ENCODE results near the gene UGT1A7.

UGT1A7 gene

GRCh38 chr2:233680361-233681045, 1.2 kb upstream of the UGT1A7 start:
- no peak for DNase-seq (ENCODE audit: low read depth)
- H3K4me3 ChIP-seq (ENCODE audit: low read length): no peak overlapping the region
- no peak for TF ChIP-seq CTCF (conservative IDR thresholded peaks at IDR 0.05; ENCODE audit: low read depth, low read length)

- TF ChIP-seq CTCF (conservative IDR thresholded peaks at IDR 0.05; ENCODE audit: low read depth, low read length): no peak
- H3K4me3 ChIP-seq (ENCODE audit: low read length): no peak overlapping the region
- DNase-seq (ENCODE audit: low read depth): no peak
Measured at GRCh38 chr2:233684640-233685039, 2.9 kb downstream of the UGT1A7 start.

DNA sequence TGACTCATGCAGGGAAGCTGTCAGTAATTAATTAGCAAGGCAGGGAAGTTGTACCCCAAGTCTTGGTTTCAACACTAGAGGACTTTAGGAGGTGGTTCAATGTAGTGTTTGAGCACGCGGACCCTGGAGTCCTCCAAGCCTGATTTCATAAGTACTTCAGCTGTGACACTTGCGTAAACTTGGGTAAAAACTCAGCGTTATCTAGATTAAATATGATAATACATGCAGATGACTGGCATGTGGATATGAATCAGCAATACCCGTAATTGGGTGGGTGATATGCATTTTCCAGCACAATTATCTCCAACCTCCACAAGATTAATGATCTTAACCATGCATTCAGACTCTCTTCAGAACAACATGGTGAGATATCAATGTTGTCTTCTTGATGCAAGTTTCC, 5.2 kb downstream of the UGT1A7 start:
- no peak for DNase-seq (ENCODE audit: low read depth)
- no peak for TF ChIP-seq CTCF (conservative IDR thresholded peaks at IDR 0.05; ENCODE audit: low read depth, low read length)

GRCh38 chr2:233688341-233688740, 6.6 kb downstream of the UGT1A7 start:
- no peak overlapping the region for H3K4me3 ChIP-seq (ENCODE audit: low read length)
- no peak for DNase-seq (ENCODE audit: low read depth)
- TF ChIP-seq CTCF (conservative IDR thresholded peaks at IDR 0.05; ENCODE audit: low read depth, low read length): no peak

More for the DNA sequence above, 5.2 kb downstream of the UGT1A7 start:
- no peak overlapping the region for H3K4me3 ChIP-seq (ENCODE audit: low read length)

DNA sequence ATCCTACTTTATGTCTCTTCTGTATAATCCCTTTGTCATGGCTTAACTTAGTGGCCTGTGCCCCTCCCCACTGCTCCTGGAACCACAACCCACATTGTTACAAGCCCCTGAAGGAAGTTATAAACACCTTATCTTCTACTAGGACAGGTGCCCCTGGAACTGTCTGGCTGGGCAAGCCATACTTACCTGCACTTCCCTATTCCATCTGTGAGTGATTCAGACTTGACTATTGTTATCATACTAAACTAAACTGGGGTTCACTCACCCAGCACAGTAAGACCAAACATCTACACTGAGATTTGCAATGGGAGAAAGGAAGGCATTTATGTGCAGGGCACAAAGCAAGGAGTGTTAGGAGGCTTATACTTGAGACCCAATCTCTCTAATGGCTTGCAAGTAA, 7.3 kb downstream of the UGT1A7 start:
- no peak for TF ChIP-seq CTCF (conservative IDR thresholded peaks at IDR 0.05; ENCODE audit: low read depth, low read length)
- DNase-seq (ENCODE audit: low read depth): no peak
- H3K4me3 ChIP-seq (ENCODE audit: low read length): no peak overlapping the region

GRCh38 chr2:233689501-233689900, 7.8 kb downstream of the UGT1A7 start:
- TF ChIP-seq CTCF (conservative IDR thresholded peaks at IDR 0.05; ENCODE audit: low read depth, low read length): no peak
- H3K4me3 ChIP-seq (ENCODE audit: low read length): no peak overlapping the region
- no peak for DNase-seq (ENCODE audit: low read depth)

DNA sequence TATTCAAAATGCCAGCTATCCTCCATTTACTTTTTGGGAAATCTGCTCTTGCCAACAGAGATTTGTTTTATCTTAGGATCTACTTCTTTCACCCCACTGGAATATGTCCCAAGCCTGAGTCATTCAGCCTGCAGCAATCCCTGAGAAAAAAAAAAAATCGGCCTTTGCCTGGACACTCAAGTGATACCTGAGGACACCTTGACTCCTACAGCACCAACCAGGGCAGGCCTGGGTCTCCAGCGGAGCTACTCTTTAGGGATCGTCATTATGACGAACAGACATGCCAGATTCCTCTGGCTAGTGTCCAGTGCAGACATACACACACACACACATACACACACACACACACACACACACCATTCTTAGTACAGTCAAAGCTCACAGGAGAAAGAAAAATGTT, 8.7 kb downstream of the UGT1A7 start:
- DNase-seq (ENCODE audit: low read depth): no peak
- H3K4me3 ChIP-seq (ENCODE audit: low read length): no peak overlapping the region
- TF ChIP-seq CTCF (conservative IDR thresholded peaks at IDR 0.05; ENCODE audit: low read depth, low read length): no peak

Measured in retinal pigment epithelial cell (primary cell).